ENCODE measurements around the gene PDLIM7. TPM values are rescaled to one million over a fixed set of nuclear protein-coding genes. Genes with fewer than 3 reads are reported as not detected.

Gene PDLIM7
- polyA plus RNA-seq, 1 of the 3 experiments (the other 2 are of a cell fraction) = 206 TPM

GRCh38 chr5:177490311-177490991 is 7.0 kb downstream of the PDLIM7 start:
- no peak for DNase-seq
- TF ChIP-seq YY1 (IDR thresholded peaks at IDR 0.05; ENCODE audit: low read depth) (no peak), MAX (IDR thresholded peaks at IDR 0.05; ENCODE audit: low read depth) (no peak), RXRA (IDR thresholded peaks at IDR 0.05; ENCODE audit: borderline replicate concordance, low read depth) (no peak), NFIC (IDR thresholded peaks at IDR 0.05; ENCODE audit: borderline replicate concordance) (no peak), USF2 (IDR thresholded peaks at IDR 0.05; ENCODE audit: borderline replicate concordance, low read depth, low read length) (no peak), JUND (IDR thresholded peaks at IDR 0.05) (no peak), RAD21 (IDR thresholded peaks at IDR 0.05; ENCODE audit: low read length) (no peak), FOXJ3 (CRISPR knock-in tag; IDR thresholded peaks at IDR 0.05) (no peak), SMC3 (IDR thresholded peaks at IDR 0.05; ENCODE audit: low read depth, low read length) (no peak), FOXM1 (IDR thresholded peaks at IDR 0.05; ENCODE audit: low read depth) (no peak)
- Histone ChIP-seq H3K79me2 (ENCODE audit: insufficient read depth) (peaks cover 58% of the 10 kb centered on the region), H3K27ac (ENCODE audit: low read depth in 2 of 2, low read length in 1 of 2) (no peak overlapping the region; a peak in 1 of 4 replicates), H4K20me1 (ENCODE audit: insufficient read depth) (peaks cover 88% of the 10 kb centered on the region), H3K4me2 (peak overlapping the region; percentile 24; the same call in 1 of the 2 replicates), H3K36me3 (replicated peaks in 1 of 2; ENCODE audit: control insufficient read depth in 1 of 2, insufficient read depth in 2 of 2, low read length in 1 of 2) (peaks cover 59 to 60% of the 10 kb centered on the region in 2 experiments), H3F3A (replicated peaks; ENCODE audit: insufficient read depth) (peaks cover 30% of the 10 kb centered on the region), H3K27me3 (ENCODE audit: insufficient read depth) (no peaks in the 10 kb centered on the region), H3K9ac (no peak overlapping the region), H3K4me3 (ENCODE audit: low read depth in 2 of 2, low read length in 1 of 2) (no peak overlapping the region), H3K4me1 (ENCODE audit: control insufficient read depth in 1 of 2, insufficient read depth in 2 of 2, low read depth in 1 of 2, low read length in 1 of 2) (peaks cover 27 to 29% of the 10 kb centered on the region in 2 experiments; a peak in 3 of 4 replicates), H3K9me3 (no peaks in the 10 kb centered on the region), H3K9me2 (no peaks in the 10 kb centered on the region), H2AFZ (ENCODE audit: low read depth) (no peak overlapping the region)
- WGBS (ENCODE audit: low lambda C conversion rate) = 98% methylated on average over 14 of the region's 15 CpGs
- ChIA-PET CTCF (interaction anchor here (1.0 to 3.3 kb wide), 5 partner anchors 11 to 86 kb away, joined by 3 to 23 read pairs (median 8); no protein-coding TSS in a partner anchor), POLR2A (interaction anchor here (0.6 kb wide), 1 partner anchor 22 kb away, joined by 3 read pairs; no protein-coding TSS in a partner anchor)

- Histone ChIP-seq H3K9me2 (no peaks in the 10 kb centered on the region), H3K79me2 (ENCODE audit: insufficient read depth) (peaks cover 46% of the 10 kb centered on the region), H3K27ac (ENCODE audit: low read depth in 2 of 2, low read length in 1 of 2) (no peak overlapping the region), H3K9ac (no peak overlapping the region), H2AFZ (ENCODE audit: low read depth) (no peak overlapping the region), H3K4me2 (no peak overlapping the region), H3K4me1 (ENCODE audit: control insufficient read depth in 1 of 2, insufficient read depth in 2 of 2, low read depth in 1 of 2, low read length in 1 of 2) (peaks cover 17 to 28% of the 10 kb centered on the region in 2 experiments; a peak in 2 of 4 replicates), H3K36me3 (replicated peaks in 1 of 2; ENCODE audit: control insufficient read depth in 1 of 2, insufficient read depth in 2 of 2, low read length in 1 of 2) (peaks cover 67 to 72% of the 10 kb centered on the region in 2 experiments), H4K20me1 (ENCODE audit: insufficient read depth) (peaks cover 79% of the 10 kb centered on the region), H3K4me3 (ENCODE audit: low read depth in 2 of 2, low read length in 1 of 2) (no peak overlapping the region), H3K9me3 (no peaks in the 10 kb centered on the region), H3F3A (replicated peaks; ENCODE audit: insufficient read depth) (peaks cover 33% of the 10 kb centered on the region), H3K27me3 (ENCODE audit: insufficient read depth) (no peaks in the 10 kb centered on the region)
- DNase-seq = peak; percentile 56
- WGBS (ENCODE audit: low lambda C conversion rate) = 100% methylated on average over 10 of the region's 26 CpGs
- CTCF ChIA-PET = interaction anchor here (0.6 to 3.3 kb wide), 7 partner anchors 11 to 98 kb away, joined by 3 to 23 read pairs (median 5); no protein-coding TSS in a partner anchor
- POLR2A ChIA-PET = interaction anchor here (0.6 kb wide), 1 partner anchor 21 kb away, joined by 3 read pairs; no protein-coding TSS in a partner anchor
- TF ChIP-seq, protein P1, sequence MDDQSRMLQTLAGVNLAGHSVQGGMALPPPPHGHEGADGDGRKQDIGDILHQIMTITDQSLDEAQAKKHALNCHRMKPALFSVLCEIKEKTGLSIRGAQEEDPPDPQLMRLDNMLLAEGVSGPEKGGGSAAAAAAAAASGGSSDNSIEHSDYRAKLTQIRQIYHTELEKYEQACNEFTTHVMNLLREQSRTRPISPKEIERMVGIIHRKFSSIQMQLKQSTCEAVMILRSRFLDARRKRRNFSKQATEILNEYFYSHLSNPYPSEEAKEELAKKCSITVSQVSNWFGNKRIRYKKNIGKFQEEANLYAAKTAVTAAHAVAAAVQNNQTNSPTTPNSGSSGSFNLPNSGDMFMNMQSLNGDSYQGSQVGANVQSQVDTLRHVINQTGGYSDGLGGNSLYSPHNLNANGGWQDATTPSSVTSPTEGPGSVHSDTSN (IDR thresholded peaks at IDR 0.05) = no peak
- TF ChIP-seq, protein P2, sequence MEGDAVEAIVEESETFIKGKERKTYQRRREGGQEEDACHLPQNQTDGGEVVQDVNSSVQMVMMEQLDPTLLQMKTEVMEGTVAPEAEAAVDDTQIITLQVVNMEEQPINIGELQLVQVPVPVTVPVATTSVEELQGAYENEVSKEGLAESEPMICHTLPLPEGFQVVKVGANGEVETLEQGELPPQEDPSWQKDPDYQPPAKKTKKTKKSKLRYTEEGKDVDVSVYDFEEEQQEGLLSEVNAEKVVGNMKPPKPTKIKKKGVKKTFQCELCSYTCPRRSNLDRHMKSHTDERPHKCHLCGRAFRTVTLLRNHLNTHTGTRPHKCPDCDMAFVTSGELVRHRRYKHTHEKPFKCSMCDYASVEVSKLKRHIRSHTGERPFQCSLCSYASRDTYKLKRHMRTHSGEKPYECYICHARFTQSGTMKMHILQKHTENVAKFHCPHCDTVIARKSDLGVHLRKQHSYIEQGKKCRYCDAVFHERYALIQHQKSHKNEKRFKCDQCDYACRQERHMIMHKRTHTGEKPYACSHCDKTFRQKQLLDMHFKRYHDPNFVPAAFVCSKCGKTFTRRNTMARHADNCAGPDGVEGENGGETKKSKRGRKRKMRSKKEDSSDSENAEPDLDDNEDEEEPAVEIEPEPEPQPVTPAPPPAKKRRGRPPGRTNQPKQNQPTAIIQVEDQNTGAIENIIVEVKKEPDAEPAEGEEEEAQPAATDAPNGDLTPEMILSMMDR (IDR thresholded peaks at IDR 0.05) = peak; percentile 7; the same call in 1 of the 2 replicates
- no peak for TF ChIP-seq YY1 (IDR thresholded peaks at IDR 0.05; ENCODE audit: low read depth)
Observed at GRCh38 chr5:177489119-177489716, 8.2 kb downstream of the PDLIM7 start.
